SK-N-MC (cell line): ENCODE measurements around the gene NKD1.

ENCODE experiments used
- EZH2 ChIP-seq: fragments of 200-600 bp; sonication (generic); IDR thresholded peaks from one replicate; pipeline ENCODE4 v1.6.1; 2017; ENCODE audit warnings: antibody characterized with exemption
- POLR2AphosphoS5 ChIP-seq: IDR thresholded peaks from 2 replicates; pipeline ENCODE4 v1.6.1; 2012; ENCODE audit warnings: mild to moderate bottlenecking, low read depth, low read length, borderline replicate concordance

DNA sequence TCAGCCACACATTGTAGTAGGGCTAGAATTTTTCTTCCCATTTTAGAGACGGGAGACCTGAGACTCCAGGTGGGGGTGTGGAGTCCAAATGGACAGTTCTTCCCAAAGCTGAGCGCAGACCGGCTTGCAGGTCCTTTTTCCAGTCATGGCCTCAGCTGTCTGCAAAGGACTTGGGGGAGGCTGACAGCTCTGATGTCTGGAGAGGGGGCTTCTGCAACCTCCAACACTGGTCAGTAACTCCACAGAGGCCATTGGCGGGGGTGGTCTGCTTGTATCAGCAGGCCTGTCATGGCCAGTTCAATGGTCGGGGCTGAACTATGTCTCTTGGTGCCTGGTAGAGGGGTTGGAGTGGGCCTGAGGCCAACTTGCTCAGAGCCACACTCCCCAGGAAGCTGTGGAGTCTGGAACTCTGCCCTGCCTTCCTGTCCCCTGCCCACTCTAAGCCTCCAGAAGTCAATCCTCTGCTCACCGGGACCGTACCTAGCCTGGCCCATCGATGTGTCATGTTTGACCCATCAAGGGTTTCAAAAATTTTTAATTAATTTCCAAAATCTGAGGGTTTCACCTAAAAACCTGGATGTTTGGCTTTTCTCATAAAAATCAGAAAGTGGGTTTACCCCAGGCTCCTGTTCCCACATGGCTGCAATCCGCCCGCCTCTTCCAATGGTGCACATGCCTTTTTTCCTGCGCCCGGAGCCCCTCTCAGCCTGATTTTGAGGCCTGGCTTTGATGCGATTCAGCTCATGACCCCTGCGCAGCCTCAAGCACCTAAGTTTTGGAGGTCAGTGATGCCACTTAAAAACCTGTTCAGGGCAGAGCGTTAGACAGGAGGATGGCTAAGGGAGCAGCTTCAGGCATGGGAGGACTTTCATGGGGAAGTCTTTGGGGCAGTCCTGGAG, 93.0 kb downstream of the NKD1 start:
- TF ChIP-seq POLR2AphosphoS5 (no peak), EZH2 (no peak)
